Endothelial cell (in vitro differentiated cells): Measurements from ENCODE around the gene FRMPD4. TPM values are rescaled to one million over a fixed set of nuclear protein-coding genes. Genes with fewer than 3 reads are reported as not detected.

Source experiments
- DNase-seq: peaks from one replicate; pipeline ENCODE4 v3.0.0; 2021; ENCODE audit warnings: low spot score
- H3K27ac Mint-ChIP-seq: one replicate; pipeline ENCODE4 v1.8.0; 2021; ENCODE audit warnings: mixed read lengths, inconsistent platforms; ENCODE audit not compliant: unreplicated experiment
- H3K27me3 Mint-ChIP-seq: one replicate; pipeline ENCODE4 v1.8.0; 2021; ENCODE audit warnings: mild to moderate bottlenecking, moderate library complexity, mixed read lengths, inconsistent platforms; ENCODE audit not compliant: unreplicated experiment
- H3K36me3 Mint-ChIP-seq: one replicate; pipeline ENCODE4 v1.8.0; 2021; ENCODE audit warnings: mild to moderate bottlenecking, low read depth, mixed read lengths, inconsistent platforms; ENCODE audit not compliant: unreplicated experiment
- H3K4me1 Mint-ChIP-seq: one replicate; pipeline ENCODE4 v1.8.0; 2021; ENCODE audit warnings: mild to moderate bottlenecking, mixed read lengths, inconsistent platforms; ENCODE audit not compliant: unreplicated experiment
- H3K4me3 Mint-ChIP-seq: one replicate; pipeline ENCODE4 v1.8.0; 2021; ENCODE audit warnings: mild to moderate bottlenecking, mixed read lengths, inconsistent platforms; ENCODE audit not compliant: unreplicated experiment
- H3K9me3 Mint-ChIP-seq: one replicate; pipeline ENCODE4 v1.8.0; 2021; ENCODE audit warnings: mixed read lengths, inconsistent platforms; ENCODE audit not compliant: unreplicated experiment
- CTCF ChIP-seq: fragments of 200-600 bp; sonication (generic); IDR thresholded peaks from one replicate; pipeline ENCODE4 v1.5.0; 2021; ENCODE audit warnings: antibody characterized with exemption; ENCODE audit not compliant: unreplicated experiment
- total RNA-seq: library from RNA; stranded (reverse); fragmentation: NEBNext Ultra II Directional; extraction: Animal tissue kit (Norgen Biotek cat#: 25700); gene quantifications from one replicate; pipeline ENCODE4 v1.2.1, GENCODE V29; 2021; ENCODE audit not compliant: unreplicated experiment

The FRMPD4 gene
- total RNA-seq, 1 donor from 2014 or later = 0.03 TPM

- H3K27ac Mint-ChIP-seq = no peak overlapping the region
- no peaks in the 10 kb centered on the region for H3K9me3 Mint-ChIP-seq
- peak; percentile 44 for DNase-seq
- no peaks in the 10 kb centered on the region for H3K27me3 Mint-ChIP-seq
- peak; percentile 58 for TF ChIP-seq CTCF
- H3K4me1 Mint-ChIP-seq = no peaks in the 10 kb centered on the region
- H3K36me3 Mint-ChIP-seq = no peaks in the 10 kb centered on the region
- no peak overlapping the region for H3K4me3 Mint-ChIP-seq
Measured at GRCh38 chrX:12701628-12702027, 563.4 kb downstream of the FRMPD4 start.

GRCh38 chrX:12702509-12703091, 564.3 kb downstream of the FRMPD4 start:
- TF ChIP-seq CTCF = peak; percentile 68
- H3K36me3 Mint-ChIP-seq = no peaks in the 10 kb centered on the region
- no peaks in the 10 kb centered on the region for H3K27me3 Mint-ChIP-seq
- H3K9me3 Mint-ChIP-seq = no peaks in the 10 kb centered on the region
- H3K4me1 Mint-ChIP-seq = no peaks in the 10 kb centered on the region
- DNase-seq = peak; percentile 40
- no peak overlapping the region for H3K4me3 Mint-ChIP-seq
- no peak overlapping the region for H3K27ac Mint-ChIP-seq

GRCh38 chrX:12704706-12705105, 566.4 kb downstream of the FRMPD4 start:
- DNase-seq = no peak
- H3K4me3 Mint-ChIP-seq = no peak overlapping the region
- no peaks in the 10 kb centered on the region for H3K27me3 Mint-ChIP-seq
- H3K27ac Mint-ChIP-seq = no peak overlapping the region
- no peaks in the 10 kb centered on the region for H3K4me1 Mint-ChIP-seq
- TF ChIP-seq CTCF = no peak
- no peaks in the 10 kb centered on the region for H3K36me3 Mint-ChIP-seq
- H3K9me3 Mint-ChIP-seq = no peaks in the 10 kb centered on the region

- H3K4me3 Mint-ChIP-seq = no peak overlapping the region
- TF ChIP-seq CTCF = no peak
- H3K9me3 Mint-ChIP-seq = no peaks in the 10 kb centered on the region
- no peaks in the 10 kb centered on the region for H3K27me3 Mint-ChIP-seq
- DNase-seq = no peak
- no peak overlapping the region for H3K27ac Mint-ChIP-seq
- no peaks in the 10 kb centered on the region for H3K36me3 Mint-ChIP-seq
- no peaks in the 10 kb centered on the region for H3K4me1 Mint-ChIP-seq
Measured at GRCh38 chrX:12709047-12709446, 570.8 kb downstream of the FRMPD4 start.

- no peaks in the 10 kb centered on the region for H3K9me3 Mint-ChIP-seq
Measured at GRCh38 chrX:12711435-12712040, 573.3 kb downstream of the FRMPD4 start.

More at GRCh38 chrX:12711435-12712040, 573.3 kb downstream of the FRMPD4 start:
- H3K36me3 Mint-ChIP-seq = no peaks in the 10 kb centered on the region
- no peak for DNase-seq
- no peaks in the 10 kb centered on the region for H3K4me1 Mint-ChIP-seq
- H3K4me3 Mint-ChIP-seq = no peak overlapping the region
- TF ChIP-seq CTCF = no peak
- H3K27me3 Mint-ChIP-seq = no peaks in the 10 kb centered on the region
- H3K27ac Mint-ChIP-seq = no peak overlapping the region
